H1 (cell line): ENCODE measurements around the gene FIS1. TPM values are rescaled to one million over a fixed set of nuclear protein-coding genes. Genes with fewer than 3 reads are reported as not detected.

Experiments used
- CTCF ChIA-PET: fragments of 300-600 bp; sonication (Branson Sonifier 250); formaldehyde crosslinking; loops from one replicate; lab custom pipeline; 2021; ENCODE audit not compliant: partially characterized antibody; lab: Charles Lee
- POLR2A ChIA-PET: fragments of 300-600 bp; sonication (Branson Sonifier 250); formaldehyde crosslinking; loops from one replicate; lab custom pipeline; 2021; ENCODE audit warnings: inconsistent platforms; ENCODE audit not compliant: partially characterized antibody; lab: Charles Lee
- DNase-seq, 2 experiments: peaks; one replicate each; pipeline versions ENCODE4 v3.0.0 to v3.0.0-alpha.2; 2010 to 2022; ENCODE audit warnings: low spot score in 2 of 2, low read depth in 1 of 2, mixed read lengths in 1 of 2
- FAIRE-seq: peaks from 2 replicates; lab custom pipeline; 2011; peaks lifted over from hg19 to GRCh38; lab: Jason Lieb, UNC
- H2AFZ ChIP-seq: 2 replicates; pipeline ENCODE4 v1.8.1; 2012; ENCODE audit warnings: low read length, inconsistent platforms
- H2AK5ac ChIP-seq: 2 replicates; pipeline ENCODE4 v1.6.1; 2013; ENCODE audit warnings: low read depth, low read length
- H2BK120ac ChIP-seq: replicated peaks from 2 replicates; pipeline ENCODE3; 2013; ENCODE audit warnings: low read depth, low read length, inconsistent platforms
- H2BK12ac ChIP-seq: 2 replicates; pipeline ENCODE4 v1.6.1; 2013; ENCODE audit warnings: low read depth, low read length
- H2BK15ac ChIP-seq: 2 replicates; pipeline ENCODE4 v1.6.1; 2013; ENCODE audit warnings: low read length
- H2BK20ac ChIP-seq: 2 replicates; pipeline ENCODE4 v1.6.1; 2013; ENCODE audit warnings: low read length
- H2BK5ac ChIP-seq: 2 replicates; pipeline ENCODE4 v1.6.1; 2013; ENCODE audit warnings: low read depth, low read length
- H3K14ac ChIP-seq: 2 replicates; pipeline ENCODE4 v1.6.1; 2013; ENCODE audit warnings: inconsistent platforms; ENCODE audit not compliant: insufficient read length
- H3K18ac ChIP-seq: 2 replicates; pipeline ENCODE4 v1.6.1; 2013; ENCODE audit warnings: low read length; ENCODE audit errors: extremely low read depth
- H3K23ac ChIP-seq: 2 replicates; pipeline ENCODE4 v1.6.1; 2013; ENCODE audit warnings: inconsistent platforms; ENCODE audit not compliant: insufficient read length
- H3K23me2 ChIP-seq: 2 replicates; pipeline ENCODE4 v1.6.1; 2013; ENCODE audit warnings: low read depth, low read length
- H3K27ac ChIP-seq: 2 replicates; pipeline ENCODE4 v1.6.1; 2011; ENCODE audit warnings: low read depth, low read length, inconsistent platforms
- H3K27me3 ChIP-seq, 4 experiments: replicated peaks in 1 of 4; 1 replicate in 1 of 4; 2 replicates in 3 of 4; pipeline versions ENCODE4 v1.6.1 to v1.8.1; 2011 to 2013; ENCODE audit warnings: low read length in 3 of 4, mild to moderate bottlenecking in 3 of 4, inconsistent platforms in 2 of 4, mixed read lengths in 2 of 4, moderate library complexity in 1 of 4; ENCODE audit not compliant: control insufficient read depth in 3 of 4, insufficient read depth in 3 of 4; ENCODE audit errors: extremely low read depth in 1 of 4
- H3K36me3 ChIP-seq, 4 experiments: 2 replicates each; pipeline versions ENCODE4 v1.6.1 to v1.8.1; 2011 to 2013; ENCODE audit warnings: mild to moderate bottlenecking in 4 of 4, low read length in 3 of 4, moderate library complexity in 2 of 4, control low read depth in 1 of 4, inconsistent platforms in 1 of 4; ENCODE audit not compliant: insufficient read depth in 4 of 4, control insufficient read depth in 2 of 4
- H3K4ac ChIP-seq: replicated peaks from 2 replicates; pipeline ENCODE3; 2013; ENCODE audit warnings: low read length, low read depth, mixed read lengths, inconsistent platforms; ENCODE audit not compliant: insufficient read length
- H3K4me1 ChIP-seq, 4 experiments: replicated peaks in 1 of 4; 1 replicate in 1 of 4; 2 replicates in 3 of 4; pipeline versions ENCODE4 v1.6.1 to v1.8.1; 2011 to 2013; ENCODE audit warnings: low read length in 3 of 4, inconsistent platforms in 2 of 4, mixed read lengths in 1 of 4; ENCODE audit not compliant: insufficient read depth in 4 of 4, control insufficient read depth in 3 of 4
- H3K4me2 ChIP-seq, 2 experiments: 2 replicates each; pipeline versions ENCODE4 v1.6.1 to v1.8.1; 2011 to 2013; ENCODE audit warnings: low read depth in 2 of 2, low read length in 2 of 2, control low read depth in 1 of 2, inconsistent platforms in 1 of 2, mild to moderate bottlenecking in 1 of 2; ENCODE audit not compliant: insufficient read depth in 1 of 2
- H3K4me3 ChIP-seq, 4 experiments: fragments of 200-600, 300-600 bp in 1 of 4; sonication (generic), shearing (Covaris generic), sonication (Bioruptor Twin) in 1 of 4; 2 replicates each; pipeline versions ENCODE4 v1.5.1 to v1.8.1; 2011 to 2016; ENCODE audit warnings: low read length in 4 of 4, low read depth in 3 of 4, control low read depth in 2 of 4, inconsistent platforms in 2 of 4, mild to moderate bottlenecking in 2 of 4, mixed read lengths in 1 of 4, moderate library complexity in 1 of 4; ENCODE audit not compliant: insufficient read depth in 2 of 4; ENCODE audit errors: extremely low read depth in 1 of 4
- H3K56ac ChIP-seq: replicated peaks from 2 replicates; pipeline ENCODE3; 2013; ENCODE audit warnings: low read depth, mild to moderate bottlenecking, mixed read lengths, low read length, inconsistent platforms; ENCODE audit not compliant: insufficient read length
- H3K79me1 ChIP-seq: 2 replicates; pipeline ENCODE4 v1.6.1; 2013; ENCODE audit warnings: low read depth, low read length, control low read depth
- H3K79me2 ChIP-seq, 2 experiments: 2 replicates each; pipeline versions ENCODE4 v1.6.1 to v1.8.1; 2012 to 2013; ENCODE audit warnings: low read length in 2 of 2, mild to moderate bottlenecking in 2 of 2, inconsistent platforms in 1 of 2; ENCODE audit not compliant: insufficient read depth in 2 of 2, control insufficient read depth in 1 of 2
- H3K9ac ChIP-seq, 4 experiments: replicated peaks in 1 of 4; 1 replicate in 1 of 4; 2 replicates in 3 of 4; pipeline versions ENCODE4 v1.6.1 to v1.8.1; 2011 to 2013; ENCODE audit warnings: low read depth in 3 of 4, low read length in 3 of 4, control low read depth in 2 of 4, mild to moderate bottlenecking in 2 of 4, moderate library complexity in 2 of 4, inconsistent platforms in 1 of 4; ENCODE audit errors: extremely low read depth in 1 of 4
- H3K9me3 ChIP-seq, 2 experiments: 2 replicates each; pipeline versions ENCODE4 v1.6.1 to v1.8.1; 2012 to 2013; ENCODE audit warnings: mild to moderate bottlenecking in 2 of 2, moderate library complexity in 2 of 2, control low read depth in 1 of 2, inconsistent platforms in 1 of 2, low read depth in 1 of 2, low read length in 1 of 2, mixed read lengths in 1 of 2; ENCODE audit not compliant: insufficient read depth in 2 of 2
- H4K20me1 ChIP-seq, 2 experiments: replicated peaks in 1 of 2; 2 replicates each; pipeline versions ENCODE3 to v1.8.1; 2011 to 2013; ENCODE audit warnings: inconsistent platforms in 2 of 2, low read length in 2 of 2, mild to moderate bottlenecking in 1 of 2; ENCODE audit not compliant: insufficient read depth in 2 of 2, control insufficient read depth in 1 of 2
- H4K5ac ChIP-seq: 2 replicates; pipeline ENCODE4 v1.6.1; 2013; ENCODE audit warnings: low read length, low read depth, mixed read lengths, inconsistent platforms; ENCODE audit not compliant: insufficient read length
- H4K8ac ChIP-seq: 2 replicates; pipeline ENCODE4 v1.8.0; 2013; ENCODE audit warnings: mild to moderate bottlenecking, moderate library complexity, low read length, inconsistent platforms; ENCODE audit not compliant: insufficient read depth; ENCODE audit errors: extremely low read depth
- H4K91ac ChIP-seq: replicated peaks from 2 replicates; pipeline ENCODE3; 2013; ENCODE audit warnings: low read length, mixed read lengths, inconsistent platforms; ENCODE audit not compliant: insufficient read length
- CHD2 ChIP-seq: IDR thresholded peaks from 2 replicates; pipeline ENCODE4 v1.6.1; 2012; ENCODE audit warnings: low read length, improper control_type of control experiment
- GABPA ChIP-seq: IDR thresholded peaks from 2 replicates; pipeline ENCODE4 v1.6.1; 2011; ENCODE audit warnings: mild to moderate bottlenecking, low read length, moderate library complexity, borderline replicate concordance; ENCODE audit not compliant: insufficient read depth
- GTF2F1 ChIP-seq: IDR thresholded peaks from 2 replicates; pipeline ENCODE4 v1.6.1; 2012; ENCODE audit warnings: low read depth, low read length, improper control_type of control experiment, borderline replicate concordance
- KDM5A ChIP-seq: fragments of 200-600 bp; IDR thresholded peaks from 2 replicates; pipeline ENCODE4 v1.7.1; 2012; ENCODE audit warnings: mild to moderate bottlenecking, low read length, inconsistent platforms, mixed read lengths
- POLR2AphosphoS5 ChIP-seq: IDR thresholded peaks from 2 replicates; pipeline ENCODE4 v1.6.1; 2011; ENCODE audit warnings: low read depth, low read length
- RAD21 ChIP-seq, 2 experiments: IDR thresholded peaks in 1 of 2; conservative IDR thresholded peaks in 1 of 2; 2 replicates each; pipeline ENCODE4 v1.6.1; 2011; ENCODE audit warnings: low read depth in 2 of 2, low read length in 2 of 2, improper control_type of control experiment in 1 of 2, inconsistent platforms in 1 of 2, mild to moderate bottlenecking in 1 of 2, moderate library complexity in 1 of 2
- SIN3A ChIP-seq, 2 experiments: IDR thresholded peaks in 1 of 2; conservative IDR thresholded peaks in 1 of 2; 2 replicates each; pipeline ENCODE4 v1.6.1; 2011 to 2012; ENCODE audit warnings: low read length in 2 of 2, improper control_type of control experiment in 1 of 2, low read depth in 1 of 2, mild to moderate bottlenecking in 1 of 2
- SP1 ChIP-seq: IDR thresholded peaks from 2 replicates; pipeline ENCODE4 v1.6.1; 2011; ENCODE audit warnings: low read depth, low read length
- SP2 ChIP-seq: IDR thresholded peaks from 2 replicates; pipeline ENCODE4 v1.6.1; 2012; ENCODE audit warnings: mild to moderate bottlenecking, low read length, inconsistent platforms
- TAF7 ChIP-seq: optimal IDR thresholded peaks from 2 replicates; pipeline ENCODE3; 2011; ENCODE audit warnings: low read depth, mild to moderate bottlenecking, inconsistent platforms, low read length, moderate library complexity, borderline replicate concordance
- USF2 ChIP-seq: IDR thresholded peaks from 2 replicates; pipeline ENCODE4 v1.6.1; 2011; ENCODE audit warnings: low read length, improper control_type of control experiment
- WGBS, 2 experiments: shearing (Covaris generic) in 1 of 2; methylation state at CpG; one replicate each; pipeline versions ENCODE4 v1.1.6 to v1.1.7; 2013 to 2015; ENCODE audit warnings: low lambda C conversion rate in 2 of 2, mixed read lengths in 2 of 2, inconsistent platforms in 1 of 2, low coverage in 1 of 2, missing lambda C conversion rate in 1 of 2; ENCODE audit not compliant: insufficient replicate concordance in 2 of 2, insufficient coverage in 1 of 2, insufficient read length in 1 of 2; ENCODE audit errors: extremely low coverage in 1 of 2, missing lambda C conversion rate in 1 of 2; 5-methylcytosine and 5-hydroxymethylcytosine counted together
- polyA plus RNA-seq, 7 experiments: library from polyadenylated mRNA; depleted of rRNA in 3 of 7; stranded (reverse) in 5 of 7; unstranded in 2 of 7; fragments of >200 nt in 5 of 7; fragments of 200-250 nt in 2 of 7; gene quantifications; 1 replicate in 5 of 7; 2 replicates in 1 of 7; 4 replicates in 1 of 7; pipeline versions ENCODE4 v1.2.1 to v1.2.3, GENCODE V29; 2011 to 2013; ENCODE audit warnings: missing spikeins in 2 of 7, mixed read lengths in 2 of 7
- total RNA-seq: library from RNA; stranded (reverse); fragmentation: NEBNext Ultra II Directional; extraction: Animal tissue kit (Norgen Biotek cat#: 25700); gene quantifications from 2 replicates; pipeline ENCODE4 v1.2.1, GENCODE V29; 2021

The FIS1 gene
- total and polyA plus RNA-seq, 2 of the 8 experiments (the other 6 are each of a cell fraction or from before 2014, with no cell fraction given), result 128 to 195 TPM

- no peak overlapping the region for H3K4me3 ChIP-seq
- H2BK120ac ChIP-seq, result no peak overlapping the region
- no peak overlapping the region for H3K4me2 ChIP-seq
- H4K5ac ChIP-seq, result no peak overlapping the region
- H3K9me3 ChIP-seq, result no peaks in the 10 kb centered on the region
- H2BK15ac ChIP-seq, result no peak overlapping the region
- H3K27me3 ChIP-seq, result no peaks in the 10 kb centered on the region
- H2AFZ ChIP-seq, result no peak overlapping the region
- no peak overlapping the region for H4K91ac ChIP-seq
- peaks cover 2% of the 10 kb centered on the region; the same call in 1 of the 2 replicates for H3K79me1 ChIP-seq
- H3K56ac ChIP-seq, result no peak overlapping the region
- H3K9ac ChIP-seq, result no peak overlapping the region
- no peak overlapping the region for H4K8ac ChIP-seq
- peaks cover 2 to 9% (median 5%) of the 10 kb centered on the region in 4 experiments; a peak in 6 of 8 replicates for H3K36me3 ChIP-seq
- DNase-seq (no peak), FAIRE-seq (no peak)
- H3K4me1 ChIP-seq, result peaks cover 0 to 3% (median 2%) of the 10 kb centered on the region in 4 experiments; a peak in 5 of 7 replicates
- peaks cover 11% of the 10 kb centered on the region for H3K23me2 ChIP-seq
- H2BK12ac ChIP-seq, result no peak overlapping the region
- peaks cover 0 to 6% of the 10 kb centered on the region in 2 experiments; a peak in 1 of 4 replicates for H3K79me2 ChIP-seq
- no peak overlapping the region for H2BK20ac ChIP-seq
- no peak overlapping the region for H2AK5ac ChIP-seq
- 94% methylated on average over 24 of the region's 27 CpGs; no CpG with 5 or more reads in 1 of the 2 experiments for WGBS, 2 experiments
- H3K23ac ChIP-seq, result no peak overlapping the region
- no peak overlapping the region for H3K18ac ChIP-seq
- H3K27ac ChIP-seq, result no peak overlapping the region
- ChIA-PET POLR2A (interaction anchor here (0.6 to 2.3 kb wide), 8 partner anchors 9 to 294 kb away, joined by 3 to 9 read pairs (median 4); partner anchors contain the start of gene CLDN15), CTCF (interaction anchor here (0.8 to 3.1 kb wide), 10 partner anchors 9 to 78 kb away, joined by 3 to 16 read pairs (median 4); partner anchors contain the start of genes CLDN15 and FIS1)
- peaks cover 0 to 5% of the 10 kb centered on the region in 2 experiments for H4K20me1 ChIP-seq
- no peak overlapping the region for H3K14ac ChIP-seq
- no peak overlapping the region for H3K4ac ChIP-seq
- peak overlapping the region; percentile 52 for H2BK5ac ChIP-seq
- TF ChIP-seq TAF7, result no peak
- TF ChIP-seq GTF2F1, result no peak
- no peak for TF ChIP-seq GABPA
- TF ChIP-seq CHD2, result no peak
- TF ChIP-seq RAD21 (IDR thresholded peaks at IDR 0.05 in 1 of 2, conservative IDR thresholded peaks at IDR 0.05 in 1 of 2; ENCODE audit: low read depth in 2 of 2, low read length in 2 of 2), result no peak
- no peak for TF ChIP-seq POLR2AphosphoS5
- TF ChIP-seq USF2, result no peak
- no peak for TF ChIP-seq KDM5A
- no peak for TF ChIP-seq SIN3A (conservative IDR thresholded peaks at IDR 0.05 in 1 of 2, IDR thresholded peaks at IDR 0.05 in 1 of 2; ENCODE audit: low read depth in 1 of 2, low read length in 2 of 2)
- TF ChIP-seq SP1, result no peak
- no peak for TF ChIP-seq SP2
These were observed 22.5 kb downstream of the FIS1 start for GRCh38 chr7:101222275-101222830.
